Renal cortex interstitium (tissue), 11 donors: ENCODE measurements around the gene NCOA6. TPM values are rescaled to one million over a fixed set of nuclear protein-coding genes. Genes with fewer than 3 reads are reported as not detected.
"Not testable (repeated sequence)": the region's sequence is repeated elsewhere in the genome, so short reads cannot be mapped to it uniquely, and the experiment has no call there.

Experiments
- DNase-seq, 11 donors: peaks; one replicate each; pipeline ENCODE4 v3.0.0-alpha.2; 2013; ENCODE audit warnings: low read depth in 9 of 11, low spot score in 4 of 11; ENCODE audit errors: extremely low read depth in 1 of 11
- polyA plus RNA-seq, 3 donors: library from polyadenylated mRNA; unstranded; fragments of 120-200 nt; gene quantifications; one replicate each; pipeline ENCODE4 v1.2.1, GENCODE V29; 2013; ENCODE audit not compliant: insufficient read length in 3 of 3

NCOA6 gene
- polyA plus RNA-seq, 3 donors: 40.3 to 55.8 (median 51.3) TPM

- no peak for DNase-seq
Measured at GRCh38 chr20:34848597-34848996, 23.1 kb upstream of the NCOA6 start.

DNA sequence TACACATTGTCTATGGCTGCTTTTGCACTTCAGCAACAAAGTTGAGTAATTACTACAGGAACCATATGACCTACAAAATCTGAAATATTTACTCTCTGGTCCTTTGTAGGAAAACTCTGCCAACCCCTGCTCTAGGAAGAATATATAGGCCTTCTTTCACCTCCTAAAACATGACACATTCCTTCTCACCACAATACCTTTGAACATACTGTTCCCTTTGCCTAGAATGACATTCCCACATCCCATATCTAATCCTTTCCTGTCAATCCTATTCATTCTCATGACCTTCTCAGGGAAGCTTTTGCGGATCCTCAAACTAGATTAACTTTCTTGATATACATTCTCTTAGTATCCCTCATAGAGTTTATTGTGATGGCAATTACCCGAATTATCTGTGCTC is 18.0 kb upstream of the NCOA6 start:
- DNase-seq: no peak

DNA sequence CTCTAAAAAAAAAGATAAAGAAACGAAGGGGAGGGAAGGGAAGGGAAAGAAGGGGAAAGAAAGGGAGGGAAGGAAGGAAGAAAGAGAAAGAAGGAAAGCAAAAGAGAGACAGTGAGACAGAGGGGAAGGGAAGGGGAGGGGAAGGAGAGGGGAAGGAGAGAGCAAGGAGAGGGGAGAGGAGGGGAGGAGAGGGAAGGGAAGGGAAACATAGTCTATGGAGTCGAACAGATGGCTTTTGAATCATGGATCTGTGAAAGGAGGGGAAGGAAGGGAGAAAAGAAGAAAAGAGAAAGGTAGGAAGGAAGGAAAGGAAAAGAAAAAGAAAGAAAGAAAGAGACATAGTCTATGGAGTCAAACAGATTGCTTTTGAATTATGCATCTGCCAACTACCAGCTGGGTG is 16.7 kb upstream of the NCOA6 start:
- DNase-seq: no peak

DNA sequence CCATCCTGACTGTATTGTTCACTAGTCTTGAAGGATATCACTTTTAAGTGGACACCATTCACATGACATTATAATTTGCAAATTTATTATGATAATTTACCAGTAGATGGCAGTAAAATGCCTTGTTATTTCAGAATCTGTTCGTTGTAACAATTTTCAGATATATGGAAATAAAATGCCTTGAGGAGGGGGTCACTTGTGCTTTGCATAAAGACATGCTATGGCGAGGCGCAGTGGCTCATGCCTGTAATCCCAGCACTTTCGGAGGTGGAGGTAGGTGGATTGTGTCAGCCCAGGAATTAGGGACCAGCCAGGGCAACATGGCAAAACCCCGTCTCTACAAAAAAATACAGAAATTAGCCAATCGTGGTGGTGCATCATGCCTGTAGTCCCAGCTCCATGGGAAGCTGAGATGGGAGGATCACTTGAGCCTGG is 9.0 kb upstream of the NCOA6 start:
- peak in 7 of 11 donors; percentile 3 to 31 (median 7) for DNase-seq

GRCh38 chr20:34831936-34832335 is 6.5 kb upstream of the NCOA6 start:
- DNase-seq: no peak

- DNase-seq: no peak
Measured at GRCh38 chr20:34829191-34829590, 3.7 kb upstream of the NCOA6 start.

DNA sequence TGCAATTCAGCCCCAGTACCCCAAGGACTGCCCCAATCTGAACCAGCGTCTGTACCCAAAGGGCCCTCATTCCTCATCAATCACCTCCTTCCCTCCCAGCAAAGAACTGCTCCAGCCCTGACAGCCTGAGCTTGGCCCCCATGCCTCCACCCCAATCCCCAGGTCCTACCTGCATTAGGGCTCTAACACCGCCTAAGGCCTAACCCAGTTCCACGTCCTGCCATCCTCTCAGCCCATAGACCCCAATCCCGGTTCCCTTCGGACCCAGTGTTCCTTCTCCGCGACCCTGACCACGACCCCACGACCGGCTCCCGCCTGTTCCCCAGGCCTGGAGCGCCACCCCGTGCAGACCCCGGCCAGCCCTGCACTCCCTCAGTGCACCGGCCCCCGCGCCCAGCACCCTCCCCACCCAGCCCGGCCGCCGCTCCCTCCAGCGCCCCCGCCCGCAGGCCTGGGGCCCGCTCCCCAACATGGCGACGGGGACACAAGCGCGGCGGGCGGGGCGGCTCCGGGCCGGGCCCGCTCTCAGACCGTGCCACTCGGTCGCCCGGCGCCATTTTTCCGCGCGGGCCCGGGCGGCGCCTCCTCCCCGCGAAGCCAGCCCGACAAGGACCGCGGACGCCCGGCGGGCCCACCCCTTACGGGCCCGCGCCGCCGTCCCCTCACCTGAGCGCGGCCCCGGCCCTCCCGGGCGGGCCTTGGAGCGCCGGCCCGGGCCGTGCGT is 483 bp downstream of the NCOA6 start:
- peak in 9 of 11 donors; percentile 19 to 41 (median 36) for DNase-seq

DNA sequence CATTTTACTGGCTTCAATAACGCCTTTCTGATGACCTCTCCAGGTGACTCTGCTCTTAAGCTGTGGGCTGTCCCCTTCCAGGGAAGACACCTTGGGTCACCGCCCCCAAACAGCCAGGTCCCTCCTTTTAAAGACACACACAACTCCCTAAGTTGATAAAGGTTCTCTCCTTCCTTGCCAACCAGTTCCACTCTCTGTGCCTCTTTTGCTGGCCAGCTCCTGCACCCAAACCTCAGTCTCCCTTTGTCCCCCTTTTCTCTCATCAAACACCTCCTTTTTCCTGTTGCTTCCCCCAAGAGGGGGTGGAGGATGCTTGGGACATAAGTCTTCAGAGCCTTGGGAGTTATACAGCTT is 1.0 kb downstream of the NCOA6 start:
- peak in 8 of 11 donors; percentile 31 to 64 (median 52) for DNase-seq

DNA sequence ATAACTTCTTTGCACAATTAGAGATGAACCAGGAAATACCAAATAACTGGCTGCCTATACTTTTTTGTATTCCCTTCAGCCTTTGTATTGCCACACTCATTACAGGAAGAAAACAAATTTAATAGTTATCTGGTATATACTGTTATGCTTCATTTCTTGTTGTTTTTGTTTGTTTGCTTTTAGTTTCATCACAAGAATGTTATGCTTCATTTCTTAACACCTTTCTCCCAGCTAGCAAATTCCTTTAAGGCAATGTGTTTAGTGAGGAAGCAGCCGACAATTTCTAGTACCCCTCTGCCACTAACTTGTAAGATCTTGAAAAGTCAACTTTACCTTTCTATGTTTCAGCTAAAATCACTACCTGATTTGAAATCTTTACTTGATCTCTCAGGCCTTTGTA is 1.4 kb downstream of the NCOA6 start:
- no peak for DNase-seq

- DNase-seq: no peak
Measured at GRCh38 chr20:34820805-34821578, 4.5 kb downstream of the NCOA6 start.

DNA sequence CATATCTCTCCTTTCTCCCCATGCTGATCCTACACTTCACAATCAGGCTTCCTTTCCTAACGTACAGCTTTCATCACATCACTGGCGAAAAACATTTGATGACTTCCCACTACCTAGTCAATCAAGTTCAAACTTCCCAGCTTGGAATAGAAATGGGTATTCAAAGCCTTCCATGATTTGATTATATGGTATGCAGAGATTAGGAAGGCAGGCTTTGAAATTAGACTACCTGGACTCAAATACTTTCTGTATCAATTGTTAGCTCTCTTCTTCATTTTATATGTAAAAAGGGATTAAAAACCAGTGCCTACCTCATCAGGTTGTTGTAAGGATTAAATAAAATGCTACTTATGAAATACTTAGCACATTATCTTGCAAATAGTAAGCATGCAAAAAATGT is 7.7 kb downstream of the NCOA6 start:
- no peak for DNase-seq

- DNase-seq: no peak
Measured at GRCh38 chr20:34817072-34817471, 8.4 kb downstream of the NCOA6 start.

GRCh38 chr20:34815636-34816035 is 9.8 kb downstream of the NCOA6 start:
- no peak for DNase-seq

GRCh38 chr20:34808583-34808982 is 16.9 kb downstream of the NCOA6 start:
- no peak for DNase-seq

DNA sequence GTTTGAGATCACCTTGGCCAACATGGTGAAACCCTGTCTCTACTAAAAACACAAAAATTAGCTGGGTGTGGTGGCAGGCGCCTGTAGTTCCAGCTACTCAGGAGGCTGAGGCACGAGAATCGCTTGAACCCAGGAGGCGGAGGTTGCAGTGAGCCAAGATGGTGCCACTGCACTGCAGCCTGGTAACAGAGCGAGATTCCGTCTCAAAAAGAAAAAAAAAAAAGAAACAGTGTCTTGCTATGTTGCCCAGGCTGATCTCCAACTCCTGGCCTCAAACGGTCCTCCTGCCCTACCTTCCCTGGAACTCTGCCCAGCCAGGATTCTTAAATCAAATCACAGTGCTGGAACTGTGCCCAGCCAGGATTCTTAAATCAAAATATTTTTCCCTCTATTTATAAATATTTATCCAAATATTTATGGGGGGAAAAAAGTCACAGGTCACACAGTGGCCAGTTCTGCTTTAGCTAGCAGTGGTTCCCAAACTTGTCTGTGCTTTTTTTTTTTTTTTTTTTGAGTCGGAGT is 17.4 kb downstream of the NCOA6 start:
- not testable (repeated sequence) for DNase-seq

DNA sequence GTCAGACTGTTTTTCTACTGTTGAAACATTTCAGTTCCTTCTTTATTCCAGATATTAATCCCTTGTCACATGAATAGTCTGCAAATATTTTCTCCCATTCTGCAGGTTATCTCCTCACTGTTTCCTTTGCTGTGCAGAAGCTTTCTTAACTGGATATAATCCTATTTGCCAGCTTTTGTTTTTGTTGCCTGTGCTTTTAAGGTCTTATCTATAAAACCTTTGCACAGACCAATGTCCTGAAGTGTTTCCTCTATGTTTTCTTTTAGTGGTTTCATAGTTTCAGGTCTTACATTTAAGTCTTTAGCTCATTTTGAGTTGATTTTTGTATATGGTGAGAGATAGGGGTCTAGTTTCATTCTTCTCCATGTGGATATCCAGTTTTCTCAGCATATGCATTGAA is 19.2 kb downstream of the NCOA6 start:
- DNase-seq: no peak

DNA sequence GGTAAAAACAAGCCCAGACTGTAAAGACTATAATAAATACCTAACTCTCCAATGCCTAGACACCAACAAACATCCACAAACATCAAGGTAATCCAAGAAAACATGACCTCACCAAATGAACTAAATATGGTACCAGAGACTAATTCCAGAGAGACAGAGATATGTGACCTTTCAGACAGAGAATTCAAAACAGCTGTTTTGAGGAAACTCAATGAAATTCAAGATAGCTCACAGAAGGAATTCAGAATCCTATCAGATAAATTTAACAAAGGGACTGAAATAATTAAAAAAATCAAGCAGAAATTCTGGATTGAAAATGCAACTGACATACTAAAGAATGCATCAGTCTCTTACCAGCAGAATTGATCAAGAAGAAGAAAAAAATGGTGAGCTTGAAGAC is 26.6 kb downstream of the NCOA6 start:
- no peak for DNase-seq

GRCh38 chr20:34798328-34798727 is 27.1 kb downstream of the NCOA6 start:
- DNase-seq: no peak

GRCh38 chr20:34797012-34797995 is 28.1 kb downstream of the NCOA6 start:
- no peak for DNase-seq
